B cell (primary cell): Measurements from ENCODE around the gene RNF10. TPM values are rescaled to one million over a fixed set of nuclear protein-coding genes. Genes with fewer than 3 reads are reported as not detected.

Experiments
- ATAC-seq: fragments of 200-7000 bp; cut with Tn5 transposase; one replicate; pipeline ENCODE4 v1.10.0; 2021; ENCODE audit warnings: low read depth, mild to moderate bottlenecking, moderate number of reproducible peaks, moderate library complexity
- CTCF ChIA-PET: fragments of 350-600 bp; sonication (Branson Sonifier 250); formaldehyde crosslinking; loops from one replicate; lab custom pipeline; 2021; ENCODE audit warnings: antibody characterized with exemption, inconsistent platforms; lab: Charles Lee
- POLR2A ChIA-PET: fragments of 350-600 bp; sonication (Branson Sonifier 250); formaldehyde crosslinking; loops from one replicate; lab custom pipeline; 2021; ENCODE audit warnings: antibody characterized with exemption; lab: Charles Lee
- DNase-seq: peaks from one replicate; pipeline ENCODE4 v3.0.0; 2013
- H2AFZ ChIP-seq: 2 replicates; pipeline ENCODE4 v1.6.1; 2012; ENCODE audit warnings: mild to moderate bottlenecking, low read depth, low read length; ENCODE audit not compliant: insufficient read depth, poor library complexity, severe bottlenecking
- H3K27ac ChIP-seq, 2 donors: 1 replicate in 1 of 2; 2 replicates in 1 of 2; pipeline ENCODE4 v1.5.1; 2012 to 2013; ENCODE audit warnings: low read length in 2 of 2, mild to moderate bottlenecking in 2 of 2, moderate library complexity in 1 of 2
- H3K27me3 ChIP-seq, 4 experiments: fragments of 200-600 bp in 1 of 4; sonication (generic) in 1 of 4; replicated peaks in 1 of 4; 1 replicate in 2 of 4; 2 replicates in 2 of 4; pipeline versions ENCODE4 v1.6.1 to v1.7.0; 2013 to 2016; ENCODE audit warnings: low read length in 3 of 4, mild to moderate bottlenecking in 2 of 4, mixed read lengths in 1 of 4, moderate library complexity in 1 of 4; ENCODE audit not compliant: insufficient read depth in 4 of 4, control insufficient read depth in 3 of 4; ENCODE audit errors: control extremely low read depth in 1 of 4
- H3K36me3 ChIP-seq, 2 experiments: replicated peaks in 1 of 2; 1 replicate in 1 of 2; 2 replicates in 1 of 2; pipeline versions ENCODE4 v1.6.1 to v1.7.1; 2013; ENCODE audit warnings: low read length in 1 of 2; ENCODE audit not compliant: insufficient read depth in 2 of 2, control insufficient read depth in 1 of 2; ENCODE audit errors: control extremely low read depth in 1 of 2, extremely low read depth in 1 of 2
- H3K4me1 ChIP-seq, 2 donors: fragments of 200-600 bp in 1 of 2; sonication (generic) in 1 of 2; 1 replicate in 1 of 2; 2 replicates in 1 of 2; pipeline versions ENCODE4 v1.5.1 to v1.6.1; 2013 to 2017; ENCODE audit warnings: low read length in 2 of 2; ENCODE audit not compliant: control insufficient read depth in 2 of 2, insufficient read depth in 2 of 2
- H3K4me2 ChIP-seq: replicated peaks from 2 replicates; pipeline ENCODE3; 2012; ENCODE audit warnings: mild to moderate bottlenecking, low read depth, low read length; ENCODE audit not compliant: poor library complexity, severe bottlenecking
- H3K4me3 ChIP-seq, 5 experiments: fragments of 200-600 bp in 1 of 5; sonication (generic) in 1 of 5; 1 replicate in 3 of 5; 2 replicates in 2 of 5; pipeline versions ENCODE4 v1.5.1 to v1.7.0; 2011 to 2016; ENCODE audit warnings: low read length in 4 of 5, mild to moderate bottlenecking in 4 of 5, low read depth in 2 of 5, control low read depth in 1 of 5, moderate library complexity in 1 of 5; ENCODE audit not compliant: insufficient read depth in 1 of 5; ENCODE audit errors: control extremely low read depth in 1 of 5, extremely low read depth in 1 of 5
- H3K79me2 ChIP-seq: fragments of 200-600 bp; sonication (generic); one replicate; pipeline ENCODE4 v1.6.0; 2016; ENCODE audit warnings: low read length; ENCODE audit not compliant: control insufficient read depth, insufficient read depth
- H3K9ac ChIP-seq: fragments of 200-600 bp; sonication (generic); 2 replicates; pipeline ENCODE4 v1.6.1; 2017; ENCODE audit warnings: mild to moderate bottlenecking, low read length, moderate library complexity
- H3K9me3 ChIP-seq, 3 donors: one replicate each; pipeline versions ENCODE4 v1.6.1 to v1.7.1; 2013; ENCODE audit warnings: low read length in 2 of 3; ENCODE audit not compliant: control insufficient read depth in 2 of 3, insufficient read depth in 1 of 3; ENCODE audit errors: control extremely low read depth in 1 of 3
- H4K20me1 ChIP-seq: 2 replicates; pipeline ENCODE4 v1.6.0; 2012; ENCODE audit warnings: mild to moderate bottlenecking, low read length; ENCODE audit not compliant: insufficient read depth, control insufficient read depth, poor library complexity, severe bottlenecking
- H3K27ac Mint-ChIP-seq: one replicate; pipeline ENCODE4 v1.8.0; 2021; ENCODE audit warnings: mixed read lengths
- H3K27me3 Mint-ChIP-seq: one replicate; pipeline ENCODE4 v1.8.0; 2021; ENCODE audit warnings: mixed read lengths
- H3K4me1 Mint-ChIP-seq: one replicate; pipeline ENCODE4 v1.8.0; 2021; ENCODE audit warnings: mixed read lengths
- H3K4me3 Mint-ChIP-seq: one replicate; pipeline ENCODE4 v1.8.0; 2021; ENCODE audit warnings: mixed read lengths
- H3K9me3 Mint-ChIP-seq: one replicate; pipeline ENCODE4 v1.8.0; 2022; ENCODE audit warnings: mixed read lengths; ENCODE audit not compliant: insufficient read depth
- CTCF ChIP-seq: fragments of 200-600 bp; IDR thresholded peaks from one replicate; pipeline ENCODE4 v1.8.0; 2022; ENCODE audit warnings: antibody characterized with exemption, mild to moderate bottlenecking
- EZH2 ChIP-seq: IDR thresholded peaks from 2 replicates; pipeline ENCODE4 v1.6.1; 2012; ENCODE audit warnings: borderline replicate concordance, low read depth, mild to moderate bottlenecking, moderate library complexity, low read length; ENCODE audit not compliant: insufficient read depth, poor library complexity, severe bottlenecking
- WGBS: methylation state at CpG from one replicate; pipeline ENCODE4 v1.1.5; 2013; ENCODE audit warnings: missing lambda C conversion rate; ENCODE audit not compliant: insufficient coverage; 5-methylcytosine and 5-hydroxymethylcytosine counted together
- intact Hi-C: fragments of 100-400 bp; cut with micrococcal nuclease; formaldehyde crosslinking; loops from one replicate; pipeline ENCODE4 v1.10.0; 2022
- polyA plus RNA-seq: library from polyadenylated mRNA; depleted of rRNA; stranded (reverse); fragments of >200 nt; gene quantifications from 2 replicates; pipeline ENCODE4 v1.2.3, GENCODE V29; 2012
- total RNA-seq, 2 donors: library from RNA; stranded (reverse); fragments of 120-200 nt in 1 of 2; gene quantifications; 1 replicate in 1 of 2; 2 replicates in 1 of 2; pipeline versions ENCODE4 v1.2.3 to v1.2.4, GENCODE V29; 2013 to 2022

Gene RNF10
- total and polyA plus RNA-seq, 2 donors (not counting 1 experiment from before 2014, with no cell fraction given): 163 to 236 TPM

GRCh38 chr12:120563495-120563894 is 29.3 kb downstream of the RNF10 start:
- Mint-ChIP-seq H3K9me3 (no peaks in the 10 kb centered on the region), H3K4me1 (no peaks in the 10 kb centered on the region), H3K27ac (no peak overlapping the region), H3K4me3 (no peak overlapping the region), H3K27me3 (no peaks in the 10 kb centered on the region)
- no peak for DNase-seq
- intact Hi-C loops: no loop called here
- ChIA-PET POLR2A (no interaction called here), CTCF (no interaction called here)
- no peaks in the 10 kb centered on the region for H3K27me3 ChIP-seq
- no peaks in the 10 kb centered on the region for H3K4me1 ChIP-seq
- no peak overlapping the region for H3K4me2 ChIP-seq
- no peak overlapping the region for H3K27ac ChIP-seq
- H3K4me3 ChIP-seq: no peak overlapping the region
- WGBS: 96% methylated on average over 10 of the region's 11 CpGs
- no peaks in the 10 kb centered on the region for H3K9me3 ChIP-seq
- peaks cover 35 to 82% of the 10 kb centered on the region in 2 experiments for H3K36me3 ChIP-seq
- no peak overlapping the region for H3K9ac ChIP-seq
- peaks cover 22% of the 10 kb centered on the region for H4K20me1 ChIP-seq
- TF ChIP-seq EZH2 (no peak), CTCF (no peak)
- ATAC-seq: no peak
- no peak overlapping the region for H2AFZ ChIP-seq
- peaks cover 27% of the 10 kb centered on the region for H3K79me2 ChIP-seq

GRCh38 chr12:120571299-120571698 is 37.1 kb downstream of the RNF10 start:
- Histone ChIP-seq H3K4me2 (no peak overlapping the region), H3K9ac (no peak overlapping the region), H3K27ac (no peak overlapping the region), H3K4me3 (no peak overlapping the region), H3K36me3 (peaks cover 30 to 81% of the 10 kb centered on the region in 2 experiments), H4K20me1 (peaks cover 16% of the 10 kb centered on the region), H2AFZ (no peak overlapping the region), H3K4me1 (no peaks in the 10 kb centered on the region), H3K9me3 (no peaks in the 10 kb centered on the region), H3K79me2 (no peaks in the 10 kb centered on the region), H3K27me3 (no peaks in the 10 kb centered on the region)
- 100% methylated on average over 4 of the region's 5 CpGs for WGBS
- no peaks in the 10 kb centered on the region for H3K4me1 Mint-ChIP-seq
- no peaks in the 10 kb centered on the region for H3K9me3 Mint-ChIP-seq
- DNase-seq (no peak), ATAC-seq (no peak)
- intact Hi-C loops: no loop called here
- no peaks in the 10 kb centered on the region for H3K27me3 Mint-ChIP-seq
- no peak for TF ChIP-seq CTCF
- TF ChIP-seq EZH2: no peak
- ChIA-PET POLR2A (no interaction called here), CTCF (interaction anchor here (0.7 to 2.0 kb wide), 3 partner anchors 10 to 882 kb away, joined by 3 to 10 read pairs (median 4); partner anchors contain the start of gene POP5)
- no peak overlapping the region for H3K4me3 Mint-ChIP-seq
- H3K27ac Mint-ChIP-seq: no peak overlapping the region
